ENCODE measurements around the gene DTX4. TPM values are rescaled to one million over a fixed set of nuclear protein-coding genes. Genes with fewer than 3 reads are reported as not detected.

The DTX4 gene
- total RNA-seq, 1 donor from 2014 or later, result 16.1 TPM

- H3K4me3 Mint-ChIP-seq (ENCODE audit: unreplicated experiment), result peak overlapping the region; percentile 97
- TF ChIP-seq CTCF (IDR thresholded peaks at IDR 0.05; ENCODE audit: insufficient read depth, low read depth, low read length) (no peak), EZH2 (IDR thresholded peaks at IDR 0.05; ENCODE audit: insufficient read depth, low read length) (no peak)
- peak overlapping the region; percentile 87 for H3K4me3 ChIP-seq (ENCODE audit: insufficient read depth, low read depth, low read length)
- peak overlapping the region; percentile 64 for H2AFZ ChIP-seq (ENCODE audit: low read depth, low read length)
- H3K9me3 ChIP-seq (ENCODE audit: insufficient read depth, low read depth, low read length), result no peaks in the 10 kb centered on the region
- peaks cover 15% of the 10 kb centered on the region for H3K4me1 ChIP-seq (ENCODE audit: insufficient read depth, low read length)
- DNase-seq (ENCODE audit: low read depth) (no peak), FAIRE-seq (no peak)
- H3K27me3 ChIP-seq (ENCODE audit: insufficient read depth, low read length), result no peaks in the 10 kb centered on the region
- peaks cover 3% of the 10 kb centered on the region for H3K79me2 ChIP-seq (ENCODE audit: insufficient read depth, low read length)
- no peaks in the 10 kb centered on the region for H4K20me1 ChIP-seq (ENCODE audit: insufficient read depth, low read length)
- H3K36me3 Mint-ChIP-seq (ENCODE audit: low read depth, unreplicated experiment), result peaks cover 5% of the 10 kb centered on the region
- peak overlapping the region; percentile 15 for H3K27ac ChIP-seq (ENCODE audit: low read depth, low read length)
- H3K36me3 ChIP-seq (ENCODE audit: insufficient read depth, low read length), result no peaks in the 10 kb centered on the region
- peaks cover 9% of the 10 kb centered on the region for H3K4me1 Mint-ChIP-seq (ENCODE audit: low read depth, unreplicated experiment)
- peak overlapping the region; percentile 69 for H3K9ac ChIP-seq (ENCODE audit: low read length)
- H3K27ac Mint-ChIP-seq (ENCODE audit: unreplicated experiment), result no peak overlapping the region
- peaks cover 4% of the 10 kb centered on the region for H3K27me3 Mint-ChIP-seq (ENCODE audit: low read depth, unreplicated experiment)
- H3K9me3 Mint-ChIP-seq (ENCODE audit: unreplicated experiment), result no peaks in the 10 kb centered on the region
- peak overlapping the region; percentile 95 for H3K4me2 ChIP-seq (ENCODE audit: low read length)
Measured at GRCh38 chr11:59144096-59144495, 27.8 kb upstream of the DTX4 start.

- peaks cover 9% of the 10 kb centered on the region for H3K4me1 Mint-ChIP-seq (ENCODE audit: low read depth, unreplicated experiment)
- Histone ChIP-seq H3K27ac (ENCODE audit: low read depth, low read length) (peak overlapping the region; percentile 28), H4K20me1 (ENCODE audit: insufficient read depth, low read length) (no peaks in the 10 kb centered on the region), H3K9me3 (ENCODE audit: insufficient read depth, low read depth, low read length) (no peaks in the 10 kb centered on the region), H3K9ac (ENCODE audit: low read length) (peak overlapping the region; percentile 69), H2AFZ (ENCODE audit: low read depth, low read length) (peak overlapping the region; percentile 64), H3K4me3 (ENCODE audit: insufficient read depth, low read depth, low read length) (peak overlapping the region; percentile 87), H3K36me3 (ENCODE audit: insufficient read depth, low read length) (no peaks in the 10 kb centered on the region), H3K4me1 (ENCODE audit: insufficient read depth, low read length) (peaks cover 15% of the 10 kb centered on the region), H3K4me2 (ENCODE audit: low read length) (peak overlapping the region; percentile 95), H3K79me2 (ENCODE audit: insufficient read depth, low read length) (peaks cover 3% of the 10 kb centered on the region), H3K27me3 (ENCODE audit: insufficient read depth, low read length) (no peaks in the 10 kb centered on the region)
- H3K27ac Mint-ChIP-seq (ENCODE audit: unreplicated experiment), result peak overlapping the region; percentile 24
- peaks cover 4% of the 10 kb centered on the region for H3K27me3 Mint-ChIP-seq (ENCODE audit: low read depth, unreplicated experiment)
- H3K36me3 Mint-ChIP-seq (ENCODE audit: low read depth, unreplicated experiment), result peaks cover 5% of the 10 kb centered on the region
- TF ChIP-seq EZH2 (IDR thresholded peaks at IDR 0.05; ENCODE audit: insufficient read depth, low read length) (no peak), CTCF (IDR thresholded peaks at IDR 0.05; ENCODE audit: insufficient read depth, low read depth, low read length) (no peak)
- FAIRE-seq (peak; percentile 23), DNase-seq (ENCODE audit: low read depth) (peak; percentile 68)
- H3K9me3 Mint-ChIP-seq (ENCODE audit: unreplicated experiment), result no peaks in the 10 kb centered on the region
- H3K4me3 Mint-ChIP-seq (ENCODE audit: unreplicated experiment), result peak overlapping the region; percentile 97
Measured at GRCh38 chr11:59144579-59145345, 27.2 kb upstream of the DTX4 start.

- no peak overlapping the region for H3K27ac Mint-ChIP-seq (ENCODE audit: unreplicated experiment)
- H3K36me3 Mint-ChIP-seq (ENCODE audit: low read depth, unreplicated experiment), result peaks cover 5% of the 10 kb centered on the region
- no peaks in the 10 kb centered on the region for H3K9me3 Mint-ChIP-seq (ENCODE audit: unreplicated experiment)
Measured at GRCh38 chr11:59145534-59145933, 26.4 kb upstream of the DTX4 start.

More at GRCh38 chr11:59145534-59145933, 26.4 kb upstream of the DTX4 start:
- Mint-ChIP-seq H3K4me1 (ENCODE audit: low read depth, unreplicated experiment) (peaks cover 9% of the 10 kb centered on the region), H3K27me3 (ENCODE audit: low read depth, unreplicated experiment) (peaks cover 4% of the 10 kb centered on the region), H3K4me3 (ENCODE audit: unreplicated experiment) (no peak overlapping the region)
- no peaks in the 10 kb centered on the region for H3K27me3 ChIP-seq (ENCODE audit: insufficient read depth, low read length)
- DNase-seq (ENCODE audit: low read depth) (no peak), FAIRE-seq (no peak)
- peak overlapping the region; percentile 69 for H3K9ac ChIP-seq (ENCODE audit: low read length)
- H3K9me3 ChIP-seq (ENCODE audit: insufficient read depth, low read depth, low read length), result no peaks in the 10 kb centered on the region
- TF ChIP-seq EZH2 (IDR thresholded peaks at IDR 0.05; ENCODE audit: insufficient read depth, low read length) (no peak), CTCF (IDR thresholded peaks at IDR 0.05; ENCODE audit: insufficient read depth, low read depth, low read length) (no peak)
- peaks cover 3% of the 10 kb centered on the region for H3K79me2 ChIP-seq (ENCODE audit: insufficient read depth, low read length)
- H3K36me3 ChIP-seq (ENCODE audit: insufficient read depth, low read length), result no peaks in the 10 kb centered on the region
- no peaks in the 10 kb centered on the region for H4K20me1 ChIP-seq (ENCODE audit: insufficient read depth, low read length)
- peak overlapping the region; percentile 95 for H3K4me2 ChIP-seq (ENCODE audit: low read length)
- H3K4me1 ChIP-seq (ENCODE audit: insufficient read depth, low read length), result peaks cover 15% of the 10 kb centered on the region
- peak overlapping the region; percentile 87 for H3K4me3 ChIP-seq (ENCODE audit: insufficient read depth, low read depth, low read length)
- H3K27ac ChIP-seq (ENCODE audit: low read depth, low read length), result no peak overlapping the region
- H2AFZ ChIP-seq (ENCODE audit: low read depth, low read length), result no peak overlapping the region

Data from astrocyte (in vitro differentiated cells and primary cell).